Measurements from ENCODE around the gene LRFN4. TPM values are rescaled to one million over a fixed set of nuclear protein-coding genes. Genes with fewer than 3 reads are reported as not detected.

Gene LRFN4
- total RNA-seq, 3 donors from 2014 or later (not counting 1 experiment from before 2014, with no cell fraction given): 1.2 to 3.4 (median 2.0) TPM

DNA sequence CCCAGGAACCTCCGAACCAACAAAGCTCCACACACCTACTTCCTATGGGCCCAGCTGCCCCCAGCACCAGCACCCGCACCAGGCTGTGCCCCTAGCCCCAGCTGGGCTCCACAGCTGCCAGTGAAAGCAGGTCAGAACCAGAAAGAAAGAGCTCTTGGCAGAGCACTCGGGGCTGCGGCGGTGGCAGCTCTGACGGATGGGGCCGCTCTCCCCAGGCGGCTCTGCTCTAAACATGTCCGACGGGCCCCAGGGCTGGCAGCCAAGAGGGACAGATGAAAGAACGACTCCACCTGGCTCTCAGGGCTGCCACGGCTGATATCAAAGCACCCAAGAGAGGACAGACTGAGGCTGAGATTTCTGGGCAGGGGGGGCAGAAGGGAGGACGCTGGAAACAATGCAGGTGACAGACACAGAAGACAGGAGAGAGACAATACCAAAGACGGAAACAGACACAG is 25.7 kb downstream of the LRFN4 start:
- H3K36me3 ChIP-seq (ENCODE audit: control insufficient read depth, insufficient read depth, low read length): no peaks in the 10 kb centered on the region
- no peaks in the 10 kb centered on the region for H3K36me3 Mint-ChIP-seq
- no peak for ATAC-seq
- H3K27ac ChIP-seq (ENCODE audit: low read length): no peak overlapping the region
- intact Hi-C loops (cut with micrococcal nuclease): loop anchor here (1.0 kb wide), 1 partner anchor 188 kb away; no protein-coding TSS in a partner anchor
- peaks cover 0 to 11% of the 10 kb centered on the region in 2 donors for H3K4me1 Mint-ChIP-seq
- no peak for DNase-seq
- H3K9me3 Mint-ChIP-seq: no peaks in the 10 kb centered on the region
- 89% methylated on average over 14 of the region's 14 CpGs for WGBS (ENCODE audit: insufficient coverage)
- H3K4me3 Mint-ChIP-seq: no peak overlapping the region
- H3K4me3 ChIP-seq (ENCODE audit: low read length): no peak overlapping the region
- no peaks in the 10 kb centered on the region for H3K27me3 Mint-ChIP-seq (ENCODE audit: low read depth in 2 of 2)
- TF ChIP-seq, protein P1, sequence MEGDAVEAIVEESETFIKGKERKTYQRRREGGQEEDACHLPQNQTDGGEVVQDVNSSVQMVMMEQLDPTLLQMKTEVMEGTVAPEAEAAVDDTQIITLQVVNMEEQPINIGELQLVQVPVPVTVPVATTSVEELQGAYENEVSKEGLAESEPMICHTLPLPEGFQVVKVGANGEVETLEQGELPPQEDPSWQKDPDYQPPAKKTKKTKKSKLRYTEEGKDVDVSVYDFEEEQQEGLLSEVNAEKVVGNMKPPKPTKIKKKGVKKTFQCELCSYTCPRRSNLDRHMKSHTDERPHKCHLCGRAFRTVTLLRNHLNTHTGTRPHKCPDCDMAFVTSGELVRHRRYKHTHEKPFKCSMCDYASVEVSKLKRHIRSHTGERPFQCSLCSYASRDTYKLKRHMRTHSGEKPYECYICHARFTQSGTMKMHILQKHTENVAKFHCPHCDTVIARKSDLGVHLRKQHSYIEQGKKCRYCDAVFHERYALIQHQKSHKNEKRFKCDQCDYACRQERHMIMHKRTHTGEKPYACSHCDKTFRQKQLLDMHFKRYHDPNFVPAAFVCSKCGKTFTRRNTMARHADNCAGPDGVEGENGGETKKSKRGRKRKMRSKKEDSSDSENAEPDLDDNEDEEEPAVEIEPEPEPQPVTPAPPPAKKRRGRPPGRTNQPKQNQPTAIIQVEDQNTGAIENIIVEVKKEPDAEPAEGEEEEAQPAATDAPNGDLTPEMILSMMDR (IDR thresholded peaks at IDR 0.05): no peak
- no peaks in the 10 kb centered on the region for H3K9me3 ChIP-seq (ENCODE audit: control insufficient read depth, insufficient read depth, low read length)
- no peaks in the 10 kb centered on the region for H3K27me3 ChIP-seq (ENCODE audit: control insufficient read depth, insufficient read depth, low read length)
- H3K27ac Mint-ChIP-seq: no peak overlapping the region
- peaks cover 7% of the 10 kb centered on the region for H3K4me1 ChIP-seq (ENCODE audit: control insufficient read depth, insufficient read depth, low read length)

DNA sequence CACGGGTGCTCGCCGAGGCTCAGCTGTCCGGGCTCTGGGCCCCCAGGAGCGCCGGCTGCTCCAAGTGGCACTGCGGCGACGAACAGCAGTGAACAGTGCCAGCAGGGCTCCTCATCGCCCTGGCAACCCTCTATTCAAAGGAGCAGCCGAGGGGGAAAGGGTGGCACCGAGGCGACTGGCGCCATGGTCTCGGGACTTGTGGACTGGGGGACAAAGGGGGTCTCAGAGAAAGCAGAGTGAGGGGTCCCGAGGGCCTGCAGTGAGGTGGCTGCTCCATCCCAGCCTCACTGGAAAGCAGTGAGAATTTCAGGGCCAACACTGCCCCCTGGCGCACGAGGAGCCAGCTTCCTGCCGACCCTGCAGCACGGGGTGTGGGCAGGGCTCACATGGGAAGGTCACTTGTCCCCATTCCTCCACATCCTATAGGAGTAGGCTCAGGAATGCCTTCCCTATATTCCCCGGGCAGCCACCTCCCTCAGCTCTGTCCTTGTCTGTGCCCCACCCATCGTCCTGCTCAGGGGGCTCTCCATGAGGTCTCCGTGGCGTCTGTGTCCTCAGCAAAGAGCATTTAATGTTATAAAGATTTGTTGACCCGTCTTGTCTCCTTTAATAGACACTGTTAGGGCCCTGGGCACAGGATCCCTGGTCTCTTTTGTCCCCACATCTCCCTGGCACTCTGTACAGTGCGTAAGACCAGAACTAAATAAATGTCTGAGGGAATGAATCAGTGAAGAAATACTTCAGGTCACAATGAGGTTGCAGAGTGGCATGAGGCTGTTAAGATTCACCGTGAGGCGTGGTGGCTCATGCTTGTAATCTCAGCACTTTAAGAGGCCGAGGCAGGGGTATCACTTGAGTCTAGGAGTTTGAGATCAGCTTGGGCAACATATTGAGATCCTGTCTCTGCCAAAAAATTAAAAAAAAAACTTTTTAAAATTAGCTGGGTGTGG is 26.4 kb downstream of the LRFN4 start:
- no peak overlapping the region for H3K4me3 ChIP-seq (ENCODE audit: low read length)
- Mint-ChIP-seq H3K36me3 (no peaks in the 10 kb centered on the region), H3K4me3 (no peak overlapping the region), H3K27me3 (ENCODE audit: low read depth in 2 of 2) (peaks cover 0 to 2% of the 10 kb centered on the region in 2 donors), H3K27ac (no peak overlapping the region), H3K4me1 (peaks cover 0 to 11% of the 10 kb centered on the region in 2 donors), H3K9me3 (no peaks in the 10 kb centered on the region)
- no peak overlapping the region for H3K27ac ChIP-seq (ENCODE audit: low read length)
- ATAC-seq (peak in 2 of 3 donors; percentile 34 to 64), DNase-seq (peak; percentile 44 to 68)
- no peaks in the 10 kb centered on the region for H3K9me3 ChIP-seq (ENCODE audit: control insufficient read depth, insufficient read depth, low read length)
- intact Hi-C loops (cut with micrococcal nuclease): loop anchor here (1.0 kb wide), 1 partner anchor 189 kb away; no protein-coding TSS in a partner anchor
- H3K27me3 ChIP-seq (ENCODE audit: control insufficient read depth, insufficient read depth, low read length): no peaks in the 10 kb centered on the region
- H3K4me1 ChIP-seq (ENCODE audit: control insufficient read depth, insufficient read depth, low read length): peaks cover 7% of the 10 kb centered on the region
- WGBS (ENCODE audit: insufficient coverage): 63% methylated on average over 29 of the region's 29 CpGs
- TF ChIP-seq, protein P1 (IDR thresholded peaks at IDR 0.05): peak; percentile 53
- no peaks in the 10 kb centered on the region for H3K36me3 ChIP-seq (ENCODE audit: control insufficient read depth, insufficient read depth, low read length)

DNA sequence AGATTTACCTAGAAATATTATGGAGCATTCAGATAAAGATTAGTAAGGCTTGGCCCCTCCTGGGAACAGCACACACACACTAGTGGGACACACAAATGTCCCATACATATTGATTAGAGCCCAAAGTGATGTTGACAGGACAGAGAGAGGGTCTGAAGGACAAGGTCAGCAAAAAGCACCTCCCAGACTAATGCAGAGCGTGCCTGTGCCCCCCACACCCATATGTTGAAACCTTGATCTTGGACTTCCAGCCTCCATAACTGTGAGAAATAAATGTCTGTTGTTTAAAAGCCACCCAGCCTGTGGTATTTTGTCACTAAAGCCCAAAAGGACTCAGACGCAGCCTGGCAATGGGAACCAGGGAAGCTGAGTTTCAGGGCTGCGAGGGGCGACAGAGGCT is 27.6 kb downstream of the LRFN4 start:
- H3K9me3 ChIP-seq (ENCODE audit: control insufficient read depth, insufficient read depth, low read length): no peaks in the 10 kb centered on the region
- H3K27me3 ChIP-seq (ENCODE audit: control insufficient read depth, insufficient read depth, low read length): no peaks in the 10 kb centered on the region
- peaks cover 7% of the 10 kb centered on the region for H3K4me1 ChIP-seq (ENCODE audit: control insufficient read depth, insufficient read depth, low read length)
- H3K4me3 Mint-ChIP-seq: no peak overlapping the region
- intact Hi-C loops (cut with micrococcal nuclease): no loop called here
- peaks cover 0 to 11% of the 10 kb centered on the region in 2 donors for H3K4me1 Mint-ChIP-seq
- H3K4me3 ChIP-seq (ENCODE audit: low read length): no peak overlapping the region
- H3K27me3 Mint-ChIP-seq (ENCODE audit: low read depth in 2 of 2): peaks cover 0 to 3% of the 10 kb centered on the region in 2 donors
- ATAC-seq (no peak), DNase-seq (no peak)
- no peaks in the 10 kb centered on the region for H3K36me3 ChIP-seq (ENCODE audit: control insufficient read depth, insufficient read depth, low read length)
- no peak overlapping the region for H3K27ac ChIP-seq (ENCODE audit: low read length)
- no peaks in the 10 kb centered on the region for H3K36me3 Mint-ChIP-seq
- TF ChIP-seq, protein P1 (IDR thresholded peaks at IDR 0.05): no peak
- H3K9me3 Mint-ChIP-seq: no peaks in the 10 kb centered on the region
- WGBS (ENCODE audit: insufficient coverage): 94% methylated on average over 4 of the region's 4 CpGs
- H3K27ac Mint-ChIP-seq: no peak overlapping the region

All from natural killer cell (primary cell).